ENCODE measurements around the gene GRID1.

DNA sequence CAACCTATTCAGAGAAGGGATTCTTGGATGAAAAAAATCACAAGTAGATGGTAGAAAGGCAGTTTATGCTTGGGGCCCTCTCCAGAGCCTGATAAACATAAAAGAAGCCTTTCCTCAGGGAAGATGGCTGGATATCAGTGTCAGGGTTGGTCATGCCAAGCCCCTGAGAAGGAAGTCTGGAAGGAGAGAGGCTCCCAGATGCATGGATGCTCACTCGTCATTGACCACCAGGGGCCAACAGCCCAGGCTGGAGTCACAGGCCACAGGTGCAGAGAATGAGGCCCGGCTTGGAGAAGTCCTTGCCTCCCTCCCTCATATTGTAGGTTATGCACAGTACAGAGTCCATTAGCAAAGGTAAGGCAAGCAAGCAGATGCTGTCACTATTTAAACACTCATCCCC, 506.7 kb downstream of the GRID1 start:
- TF ChIP-seq CTCF (IDR thresholded peaks at IDR 0.05) (no peak), RAD21 (IDR thresholded peaks at IDR 0.05; ENCODE audit: low read length) (no peak), MEF2A (IDR thresholded peaks at IDR 0.05; ENCODE audit: borderline replicate concordance, low read depth) (no peak), JUND (IDR thresholded peaks at IDR 0.05) (no peak), NRF1 (IDR thresholded peaks at IDR 0.05; ENCODE audit: low read depth, low read length) (no peak)
